C4-2B (cell line): ENCODE measurements around the gene ING5.

Source experiments
- ZFX ChIP-seq: fragments of 450-650 bp; IDR thresholded peaks from 2 replicates; pipeline ENCODE4 v1.6.1; 2017
- TF ChIP-seq, protein P1 (sequence below): fragments of 450-650 bp; conservative IDR thresholded peaks from 2 replicates; pipeline ENCODE4 v1.5.1; 2017; ENCODE audit warnings: mild to moderate bottlenecking

DNA sequence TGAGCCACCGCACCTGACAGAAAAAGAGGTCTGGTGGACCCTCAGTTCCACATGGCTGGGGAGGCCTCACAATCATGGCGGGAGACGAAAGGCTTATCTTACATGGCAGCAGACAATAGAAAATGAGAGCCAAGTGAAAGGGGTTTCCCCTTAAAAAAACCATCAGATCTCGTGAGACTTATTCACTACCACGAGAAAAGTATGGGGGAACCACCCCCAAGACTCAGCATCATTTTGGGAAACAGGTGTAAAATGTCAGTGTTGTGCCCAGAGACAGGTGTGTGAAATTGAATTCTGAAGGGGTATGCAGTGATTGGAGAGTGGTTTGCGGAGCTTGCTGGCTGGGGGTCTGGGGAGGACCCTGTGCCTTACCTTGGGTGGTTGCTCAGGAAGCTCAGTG, 28.0 kb downstream of the ING5 start:
- TF ChIP-seq, protein P1, sequence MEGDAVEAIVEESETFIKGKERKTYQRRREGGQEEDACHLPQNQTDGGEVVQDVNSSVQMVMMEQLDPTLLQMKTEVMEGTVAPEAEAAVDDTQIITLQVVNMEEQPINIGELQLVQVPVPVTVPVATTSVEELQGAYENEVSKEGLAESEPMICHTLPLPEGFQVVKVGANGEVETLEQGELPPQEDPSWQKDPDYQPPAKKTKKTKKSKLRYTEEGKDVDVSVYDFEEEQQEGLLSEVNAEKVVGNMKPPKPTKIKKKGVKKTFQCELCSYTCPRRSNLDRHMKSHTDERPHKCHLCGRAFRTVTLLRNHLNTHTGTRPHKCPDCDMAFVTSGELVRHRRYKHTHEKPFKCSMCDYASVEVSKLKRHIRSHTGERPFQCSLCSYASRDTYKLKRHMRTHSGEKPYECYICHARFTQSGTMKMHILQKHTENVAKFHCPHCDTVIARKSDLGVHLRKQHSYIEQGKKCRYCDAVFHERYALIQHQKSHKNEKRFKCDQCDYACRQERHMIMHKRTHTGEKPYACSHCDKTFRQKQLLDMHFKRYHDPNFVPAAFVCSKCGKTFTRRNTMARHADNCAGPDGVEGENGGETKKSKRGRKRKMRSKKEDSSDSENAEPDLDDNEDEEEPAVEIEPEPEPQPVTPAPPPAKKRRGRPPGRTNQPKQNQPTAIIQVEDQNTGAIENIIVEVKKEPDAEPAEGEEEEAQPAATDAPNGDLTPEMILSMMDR = no peak
- no peak for TF ChIP-seq ZFX
